Measurements from ENCODE around the gene DBF4B. TPM values are rescaled to one million over a fixed set of nuclear protein-coding genes. Genes with fewer than 3 reads are reported as not detected.

DBF4B gene
- total and polyA plus RNA-seq, 10 of the 15 experiments (the other 5 are each of a cell fraction or from before 2014, with no cell fraction given), result 2.4 to 24.6 (median 16.9) TPM

DNA sequence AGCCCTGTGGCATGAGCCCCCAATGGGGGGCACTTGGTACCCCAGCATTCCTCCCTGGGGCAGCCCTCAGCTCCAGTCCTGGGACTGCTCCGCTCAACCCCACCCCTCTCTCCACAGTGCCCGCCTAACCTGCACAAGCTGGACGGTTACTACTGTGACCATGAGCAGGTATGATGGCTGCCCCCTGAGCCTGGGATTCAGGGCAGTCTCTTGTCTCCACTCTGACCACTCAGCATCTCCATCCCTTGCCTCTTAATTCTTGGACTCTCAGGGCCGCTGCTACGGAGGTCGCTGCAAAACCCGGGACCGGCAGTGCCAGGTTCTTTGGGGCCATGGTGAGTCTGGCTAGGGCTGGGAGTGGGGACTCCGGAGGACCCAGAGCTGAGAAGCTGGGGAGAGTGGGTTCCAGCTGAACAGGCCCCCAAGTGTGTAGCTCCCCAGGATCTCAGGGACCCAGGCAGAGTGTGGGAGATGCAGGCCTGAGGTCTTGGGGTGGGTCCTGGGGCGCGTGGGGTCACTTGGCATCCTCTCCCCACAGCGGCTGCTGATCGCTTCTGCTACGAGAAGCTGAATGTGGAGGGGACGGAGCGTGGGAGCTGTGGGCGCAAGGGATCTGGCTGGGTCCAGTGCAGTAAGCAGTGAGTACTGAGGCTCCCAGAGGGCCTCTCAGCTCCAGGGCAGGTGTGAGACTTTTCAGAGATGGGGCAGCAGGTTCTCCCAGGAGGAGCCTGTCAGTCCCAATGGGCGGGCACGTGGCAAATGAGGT lies 68.3 kb downstream of the DBF4B start:
- ChIA-PET RAD21 (ENCODE audit: unreplicated experiment) (interaction anchor here (3.3 kb wide), 1 partner anchor 88 kb away, joined by 13 read pairs; no protein-coding TSS in a partner anchor), POLR2A (no interaction called here), CTCF (interaction anchor here (0.5 to 12.1 kb wide), 14 partner anchors 12 to 373 kb away, joined by 3 to 175 read pairs (median 3); no protein-coding TSS in a partner anchor), SMC1A (ENCODE audit: uncharacterized antibody, unreplicated experiment) (no interaction called here)
- H3K27ac ChIP-seq (ENCODE audit: control insufficient read depth, insufficient read depth), result no peak overlapping the region
- no peak for FAIRE-seq
- ATAC-seq, result no peak
- no peaks in the 10 kb centered on the region for H3K36me3 ChIP-seq (ENCODE audit: control insufficient read depth in 2 of 2, insufficient read depth in 2 of 2, low read length in 1 of 2)
- no peaks in the 10 kb centered on the region for H3K9me3 ChIP-seq (replicated peaks; ENCODE audit: control insufficient read depth, insufficient read depth, low read length)
- in situ Hi-C loops (cut with MboI) (loop anchor here (10.0 kb wide), 1 partner anchor 348 kb away; no protein-coding TSS in a partner anchor), intact Hi-C loops (cut with micrococcal nuclease; ENCODE audit: unreplicated experiment) (loop anchor here (5.0 to 10.0 kb wide), 2 partner anchors 242 to 245 kb away; no protein-coding TSS in a partner anchor)
- H4K20me1 ChIP-seq (ENCODE audit: control insufficient read depth, insufficient read depth), result no peaks in the 10 kb centered on the region; the same call in 1 of the 2 replicates
- H2AFZ ChIP-seq (ENCODE audit: control insufficient read depth, low read depth, low read length), result no peak overlapping the region
- no peak overlapping the region for H3K4me2 ChIP-seq (ENCODE audit: control insufficient read depth, insufficient read depth)
- no peaks in the 10 kb centered on the region for H3K79me2 ChIP-seq (ENCODE audit: control insufficient read depth, insufficient read depth, low read length)
- WGBS (ENCODE audit: insufficient coverage, insufficient replicate concordance, low lambda C conversion rate, missing lambda C conversion rate), result 68% methylated on average over 19 of the region's 19 CpGs
- H3K27me3 ChIP-seq (replicated peaks in 1 of 2; ENCODE audit: control insufficient read depth in 2 of 2, insufficient read depth in 2 of 2, low read length in 1 of 2), result no peaks in the 10 kb centered on the region; a peak in 1 of 4 replicates
- DNase-seq (ENCODE audit: low read depth, low spot score), result no peak
- H3K4me1 ChIP-seq (ENCODE audit: control insufficient read depth, insufficient read depth, low read length), result peaks cover 6% of the 10 kb centered on the region; the same call in 1 of the 2 replicates
- BruUV-seq (replicated peaks), result no TSS peak
- TF ChIP-seq GABPA (IDR thresholded peaks at IDR 0.05; ENCODE audit: low read depth) (no peak), SREBF2 (IDR thresholded peaks at IDR 0.05; ENCODE audit: low read length) (no peak), RELB (IDR thresholded peaks at IDR 0.05; ENCODE audit: low read depth) (no peak), TCF12 (IDR thresholded peaks at IDR 0.05; ENCODE audit: low read depth, low read length) (no peak), NFYA (IDR thresholded peaks at IDR 0.05; ENCODE audit: borderline replicate concordance, low read depth, low read length) (no peak), SPI1 (IDR thresholded peaks at IDR 0.05; ENCODE audit: borderline replicate concordance, insufficient read depth, low read depth, low read length) (no peak), RELA (IDR thresholded peaks at IDR 0.05; ENCODE audit: borderline replicate concordance, partially characterized antibody) (no peak), E4F1 (IDR thresholded peaks at IDR 0.05; ENCODE audit: borderline replicate concordance, partially characterized antibody) (no peak)
- TF ChIP-seq, protein P1, sequence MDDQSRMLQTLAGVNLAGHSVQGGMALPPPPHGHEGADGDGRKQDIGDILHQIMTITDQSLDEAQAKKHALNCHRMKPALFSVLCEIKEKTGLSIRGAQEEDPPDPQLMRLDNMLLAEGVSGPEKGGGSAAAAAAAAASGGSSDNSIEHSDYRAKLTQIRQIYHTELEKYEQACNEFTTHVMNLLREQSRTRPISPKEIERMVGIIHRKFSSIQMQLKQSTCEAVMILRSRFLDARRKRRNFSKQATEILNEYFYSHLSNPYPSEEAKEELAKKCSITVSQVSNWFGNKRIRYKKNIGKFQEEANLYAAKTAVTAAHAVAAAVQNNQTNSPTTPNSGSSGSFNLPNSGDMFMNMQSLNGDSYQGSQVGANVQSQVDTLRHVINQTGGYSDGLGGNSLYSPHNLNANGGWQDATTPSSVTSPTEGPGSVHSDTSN (IDR thresholded peaks at IDR 0.05; ENCODE audit: insufficient replicate concordance, low read depth, low read length), result no peak
- TF ChIP-seq, protein P2, sequence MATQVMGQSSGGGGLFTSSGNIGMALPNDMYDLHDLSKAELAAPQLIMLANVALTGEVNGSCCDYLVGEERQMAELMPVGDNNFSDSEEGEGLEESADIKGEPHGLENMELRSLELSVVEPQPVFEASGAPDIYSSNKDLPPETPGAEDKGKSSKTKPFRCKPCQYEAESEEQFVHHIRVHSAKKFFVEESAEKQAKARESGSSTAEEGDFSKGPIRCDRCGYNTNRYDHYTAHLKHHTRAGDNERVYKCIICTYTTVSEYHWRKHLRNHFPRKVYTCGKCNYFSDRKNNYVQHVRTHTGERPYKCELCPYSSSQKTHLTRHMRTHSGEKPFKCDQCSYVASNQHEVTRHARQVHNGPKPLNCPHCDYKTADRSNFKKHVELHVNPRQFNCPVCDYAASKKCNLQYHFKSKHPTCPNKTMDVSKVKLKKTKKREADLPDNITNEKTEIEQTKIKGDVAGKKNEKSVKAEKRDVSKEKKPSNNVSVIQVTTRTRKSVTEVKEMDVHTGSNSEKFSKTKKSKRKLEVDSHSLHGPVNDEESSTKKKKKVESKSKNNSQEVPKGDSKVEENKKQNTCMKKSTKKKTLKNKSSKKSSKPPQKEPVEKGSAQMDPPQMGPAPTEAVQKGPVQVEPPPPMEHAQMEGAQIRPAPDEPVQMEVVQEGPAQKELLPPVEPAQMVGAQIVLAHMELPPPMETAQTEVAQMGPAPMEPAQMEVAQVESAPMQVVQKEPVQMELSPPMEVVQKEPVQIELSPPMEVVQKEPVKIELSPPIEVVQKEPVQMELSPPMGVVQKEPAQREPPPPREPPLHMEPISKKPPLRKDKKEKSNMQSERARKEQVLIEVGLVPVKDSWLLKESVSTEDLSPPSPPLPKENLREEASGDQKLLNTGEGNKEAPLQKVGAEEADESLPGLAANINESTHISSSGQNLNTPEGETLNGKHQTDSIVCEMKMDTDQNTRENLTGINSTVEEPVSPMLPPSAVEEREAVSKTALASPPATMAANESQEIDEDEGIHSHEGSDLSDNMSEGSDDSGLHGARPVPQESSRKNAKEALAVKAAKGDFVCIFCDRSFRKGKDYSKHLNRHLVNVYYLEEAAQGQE (IDR thresholded peaks at IDR 0.05; ENCODE audit: low read depth, low read length), result no peak
- TF ChIP-seq, protein P3, sequence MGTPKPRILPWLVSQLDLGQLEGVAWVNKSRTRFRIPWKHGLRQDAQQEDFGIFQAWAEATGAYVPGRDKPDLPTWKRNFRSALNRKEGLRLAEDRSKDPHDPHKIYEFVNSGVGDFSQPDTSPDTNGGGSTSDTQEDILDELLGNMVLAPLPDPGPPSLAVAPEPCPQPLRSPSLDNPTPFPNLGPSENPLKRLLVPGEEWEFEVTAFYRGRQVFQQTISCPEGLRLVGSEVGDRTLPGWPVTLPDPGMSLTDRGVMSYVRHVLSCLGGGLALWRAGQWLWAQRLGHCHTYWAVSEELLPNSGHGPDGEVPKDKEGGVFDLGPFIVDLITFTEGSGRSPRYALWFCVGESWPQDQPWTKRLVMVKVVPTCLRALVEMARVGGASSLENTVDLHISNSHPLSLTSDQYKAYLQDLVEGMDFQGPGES (IDR thresholded peaks at IDR 0.05), result no peak
- no peak overlapping the region for H3K9ac ChIP-seq (ENCODE audit: control insufficient read depth, insufficient read depth, low read length)
- H3K4me3 ChIP-seq, result no peak overlapping the region

All from GM12878 (cell line).